OCI-LY3 (cell line): ENCODE results near the gene ZNF776.

ENCODE experiments used
- CTCF ChIP-seq: fragments of 200-600, 300-600 bp; sonication (generic); IDR thresholded peaks from 2 replicates; pipeline ENCODE4 v1.5.1; 2014; ENCODE audit warnings: antibody characterized with exemption, low read length, low read depth
- EZH2phosphoT487 ChIP-seq: fragments of 200-600 bp; shearing (Covaris generic); IDR thresholded peaks from 2 replicates; pipeline ENCODE4 v1.6.1; 2018; ENCODE audit warnings: antibody characterized with exemption, mixed run types, low read depth

- no peak for TF ChIP-seq CTCF
- TF ChIP-seq EZH2phosphoT487, result no peak
These were observed 34.4 kb upstream of the ZNF776 start for GRCh38 chr19:57712222-57712621.
